ENCODE results near the gene ZNF592.

The ZNF592 gene

DNA sequence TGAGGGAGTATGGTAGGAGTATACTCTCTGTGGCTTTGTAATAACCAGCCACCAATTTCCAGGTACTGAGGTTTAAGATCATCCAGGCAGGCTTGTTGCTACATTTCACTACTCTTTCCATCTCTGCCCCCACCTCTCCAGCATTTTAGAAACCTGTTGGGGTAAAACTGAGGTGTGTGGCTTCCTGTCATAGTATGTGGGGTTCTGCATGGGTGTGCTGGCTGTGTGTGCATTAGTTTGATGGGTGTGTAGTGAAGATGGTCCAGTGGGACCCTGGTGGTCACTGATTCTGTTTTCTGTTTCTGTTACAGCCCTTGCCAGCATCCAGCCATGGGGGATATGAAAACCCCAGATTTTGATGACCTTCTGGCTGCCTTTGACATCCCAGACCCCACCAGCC is 34.0 kb downstream of the ZNF592 start:
- no peak for DNase-seq

DNA sequence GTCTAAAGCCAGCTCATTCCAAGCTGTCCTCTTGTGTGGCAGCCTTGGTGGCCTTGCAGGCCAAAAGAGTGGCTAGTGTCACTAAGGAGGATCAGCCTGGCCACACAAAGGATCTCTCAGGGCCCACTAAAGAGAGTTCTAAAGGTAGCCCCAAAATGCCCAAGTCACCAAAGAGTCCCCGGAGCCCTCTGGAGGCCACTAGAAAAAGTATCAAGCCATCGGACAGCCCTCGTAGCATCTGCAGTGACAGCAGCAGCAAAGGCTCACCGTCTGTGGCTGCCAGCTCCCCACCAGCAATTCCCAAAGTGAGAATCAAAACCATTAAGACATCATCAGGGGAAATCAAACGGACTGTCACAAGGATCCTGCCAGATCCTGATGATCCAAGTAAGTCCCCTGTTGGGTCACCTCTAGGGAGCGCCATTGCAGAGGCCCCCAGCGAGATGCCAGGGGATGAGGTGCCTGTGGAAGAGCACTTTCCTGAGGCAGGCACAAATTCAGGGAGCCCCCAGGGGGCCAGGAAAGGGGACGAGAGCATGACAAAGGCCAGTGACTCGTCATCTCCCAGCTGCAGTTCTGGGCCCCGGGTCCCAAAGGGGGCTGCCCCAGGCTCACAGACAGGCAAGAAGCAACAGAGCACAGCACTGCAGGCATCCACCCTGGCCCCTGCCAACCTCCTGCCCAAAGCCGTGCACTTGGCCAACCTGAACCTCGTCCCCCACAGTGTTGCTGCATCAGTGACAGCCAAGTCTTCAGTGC is 35.3 kb downstream of the ZNF592 start:
- DNase-seq, result no peak

DNA sequence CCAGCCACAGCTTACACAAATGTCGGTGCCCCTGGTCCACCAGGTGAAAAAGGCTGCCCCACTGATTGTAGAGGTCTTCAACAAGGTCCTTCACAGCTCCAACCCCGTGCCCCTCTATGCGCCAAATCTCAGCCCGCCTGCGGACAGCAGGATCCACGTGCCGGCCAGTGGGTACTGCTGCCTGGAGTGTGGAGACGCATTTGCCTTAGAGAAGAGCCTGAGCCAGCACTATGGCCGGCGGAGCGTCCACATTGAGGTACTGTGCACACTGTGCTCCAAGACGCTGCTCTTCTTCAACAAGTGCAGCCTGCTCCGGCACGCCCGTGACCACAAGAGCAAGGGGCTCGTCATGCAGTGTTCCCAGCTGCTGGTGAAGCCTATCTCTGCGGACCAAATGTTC is 35.9 kb downstream of the ZNF592 start:
- no peak for DNase-seq

DNA sequence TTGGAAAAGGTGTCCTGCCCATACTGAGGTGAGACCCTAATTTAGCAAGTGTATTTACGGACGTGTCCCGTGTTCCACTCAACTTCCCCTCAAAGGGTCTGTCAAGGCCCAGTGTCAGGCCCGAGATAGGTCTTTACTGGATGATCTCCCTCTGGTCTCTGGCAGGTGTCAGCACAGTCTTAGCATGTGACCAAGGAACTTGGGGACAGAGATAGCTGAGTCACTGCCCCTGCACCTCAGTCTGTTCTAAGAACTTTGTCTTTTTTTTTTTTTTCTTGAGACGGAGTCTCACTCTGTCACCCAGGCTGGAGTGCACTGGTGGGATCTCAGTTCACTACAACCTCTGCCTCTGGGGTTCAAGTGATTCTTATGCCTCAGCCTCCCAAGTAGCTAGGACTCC is 36.7 kb downstream of the ZNF592 start:
- no peak for DNase-seq

DNA sequence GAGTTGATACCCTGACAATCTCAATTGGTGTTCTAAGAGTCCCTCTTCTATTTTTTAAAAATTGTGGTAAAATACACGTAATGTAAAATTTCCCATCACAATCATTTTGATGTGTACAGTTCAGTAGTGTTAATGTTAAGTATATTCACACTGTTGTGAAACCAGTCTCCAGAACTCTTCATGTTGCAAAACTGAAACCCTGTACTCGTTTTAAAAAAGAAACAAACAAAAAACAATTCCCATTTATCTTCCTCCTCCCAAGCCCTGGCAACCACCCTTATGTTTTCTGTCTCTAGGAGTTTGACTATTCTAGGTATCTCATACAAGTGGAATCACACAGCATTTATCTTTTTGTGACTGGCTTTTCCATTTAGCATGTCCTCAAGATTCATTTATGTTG is 40.1 kb downstream of the ZNF592 start:
- no peak for DNase-seq

DNA sequence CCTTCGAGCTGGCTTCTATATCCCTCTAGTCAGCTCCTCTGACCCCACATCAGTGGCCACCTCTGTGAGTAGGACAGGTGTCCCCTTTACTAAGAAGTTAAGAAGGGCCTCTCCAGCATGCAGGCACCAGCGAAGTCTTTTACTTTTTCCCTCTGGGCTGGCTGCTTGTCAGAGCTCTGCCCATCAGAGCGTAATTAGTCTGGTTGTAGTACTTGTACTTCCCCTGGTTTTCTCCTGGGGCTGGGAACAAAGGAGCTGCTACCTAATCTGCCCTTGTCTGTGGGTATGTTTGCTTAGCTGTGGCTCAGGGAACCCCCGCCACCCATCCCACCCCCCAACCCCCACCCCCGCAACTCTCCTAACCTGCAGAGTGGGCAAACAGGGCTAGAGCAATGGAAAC is 41.4 kb downstream of the ZNF592 start:
- no peak for DNase-seq

DNA sequence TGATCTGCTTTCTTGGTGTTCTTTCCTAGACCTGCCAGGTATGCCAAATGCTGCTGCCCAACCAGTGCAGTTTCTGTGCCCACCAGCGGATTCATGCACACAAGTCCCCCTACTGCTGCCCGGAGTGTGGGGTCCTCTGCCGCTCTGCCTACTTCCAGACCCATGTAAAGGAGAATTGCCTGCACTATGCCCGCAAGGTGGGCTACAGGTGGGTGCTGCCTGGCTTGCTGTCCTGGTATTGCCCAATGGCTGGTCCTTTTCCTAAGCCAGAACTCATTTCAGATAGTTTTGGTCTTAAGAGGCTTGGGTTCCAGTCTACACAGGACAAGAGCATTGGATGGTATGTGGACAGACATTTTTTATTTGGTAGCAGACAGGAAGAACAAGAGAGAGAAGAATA is 42.3 kb downstream of the ZNF592 start:
- no peak for DNase-seq

DNA sequence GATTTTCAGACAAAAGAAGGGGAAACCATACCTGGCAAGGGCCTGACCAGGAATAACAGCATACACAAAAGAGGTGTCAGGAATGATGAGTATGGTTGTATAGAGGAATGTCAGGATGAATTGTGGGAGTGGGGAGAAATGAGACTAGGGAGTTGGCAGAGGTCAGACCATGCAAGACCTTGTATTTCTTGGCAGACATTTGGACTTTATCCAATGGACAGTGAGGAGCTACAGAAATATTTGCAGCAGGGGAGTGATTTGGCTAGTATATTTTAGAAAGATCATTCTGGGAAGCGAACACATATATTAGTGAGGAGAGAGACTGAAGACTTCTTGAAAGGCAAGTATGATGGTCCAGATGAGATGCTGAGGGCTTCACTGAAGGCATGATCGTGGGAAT is 43.4 kb downstream of the ZNF592 start:
- DNase-seq, result no peak

DNA sequence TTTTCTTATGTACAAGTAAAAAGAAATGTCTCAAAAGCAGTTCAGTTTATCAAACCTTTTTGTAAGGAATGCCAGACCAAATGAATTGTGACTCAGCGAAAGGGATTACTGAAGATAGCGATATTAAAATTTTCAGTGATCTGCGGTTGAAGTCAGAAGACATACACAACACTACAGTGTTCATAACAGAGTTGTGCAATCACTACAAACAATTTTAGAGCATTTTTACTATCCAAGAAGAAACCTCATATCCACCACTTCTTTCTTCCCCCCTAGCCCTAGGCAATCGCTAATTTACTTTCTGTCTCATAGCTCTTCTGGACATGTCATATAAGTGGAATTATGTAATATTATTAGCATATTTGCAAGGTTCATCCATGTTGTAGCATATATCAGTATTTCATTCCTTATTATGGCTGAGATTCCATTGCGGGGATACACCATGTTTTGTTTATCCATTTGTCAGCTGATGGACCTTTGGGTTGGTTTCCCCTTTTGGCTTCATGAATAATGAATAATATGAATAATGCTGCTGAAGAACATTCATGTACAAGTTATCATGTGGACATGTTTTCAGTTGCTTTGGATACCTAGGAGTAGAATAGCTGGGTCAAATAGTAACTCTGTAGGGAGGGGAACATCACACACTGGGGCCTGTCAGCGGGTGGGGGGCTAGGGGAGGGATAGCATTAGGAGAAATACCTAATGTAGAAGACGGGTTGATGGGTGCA is 45.2 kb downstream of the ZNF592 start:
- DNase-seq, result no peak

DNA sequence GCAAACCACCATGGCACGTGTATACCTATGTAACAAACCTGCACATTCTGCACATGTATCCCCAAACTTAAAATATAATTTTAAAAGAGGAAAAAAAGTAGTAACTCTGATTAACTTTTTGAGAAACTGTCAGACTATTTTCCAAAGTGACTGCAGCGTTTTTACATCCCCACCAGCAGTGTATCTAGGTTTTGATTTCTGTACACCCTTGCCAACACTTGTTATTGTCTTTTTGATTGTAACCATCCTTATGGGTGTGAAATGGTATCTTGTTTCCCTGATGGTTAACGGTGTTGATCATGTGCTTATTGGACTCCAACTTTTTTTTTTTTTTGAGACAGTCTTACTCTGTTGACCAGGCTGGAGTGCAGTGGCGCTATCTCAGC is 45.8 kb downstream of the ZNF592 start:
- no peak for DNase-seq

DNA sequence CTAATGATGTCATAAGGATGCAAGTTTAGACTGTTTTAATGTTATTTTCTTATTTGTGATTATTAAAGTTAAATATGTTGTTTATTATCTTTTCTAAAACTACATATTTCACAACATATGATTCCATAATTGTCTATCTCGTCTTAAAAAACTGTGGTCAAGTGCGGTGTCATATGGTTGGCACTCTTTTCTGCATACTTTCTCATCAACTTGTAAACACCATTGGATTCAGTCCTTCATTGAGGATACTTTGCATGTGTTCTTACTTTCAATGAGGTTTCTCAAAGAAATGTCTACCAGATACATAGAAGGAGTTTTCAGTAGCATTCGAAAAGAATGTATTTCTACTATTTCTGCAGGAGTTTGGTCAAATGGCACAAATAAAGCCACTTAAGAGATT is 46.8 kb downstream of the ZNF592 start:
- DNase-seq, result no peak

DNA sequence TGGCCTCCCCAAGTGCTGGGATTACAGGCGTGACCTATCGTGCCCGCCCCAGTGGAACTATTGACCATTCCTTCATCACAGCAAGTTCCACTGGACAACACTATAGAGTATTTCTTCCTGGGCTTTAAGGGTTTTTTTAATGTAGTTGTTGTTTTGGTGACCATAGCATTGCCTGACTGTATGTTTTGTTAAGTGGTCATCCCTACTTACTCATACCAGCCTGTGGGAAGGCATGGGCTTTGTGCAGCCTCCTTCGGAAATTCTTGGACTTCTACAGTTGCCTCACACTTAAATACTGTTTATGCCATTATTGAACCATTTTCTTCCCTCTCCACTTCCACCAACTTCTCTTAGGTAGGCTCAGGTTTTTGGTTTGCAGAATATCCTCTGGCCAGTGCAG is 48.8 kb downstream of the ZNF592 start:
- DNase-seq, result no peak

DNA sequence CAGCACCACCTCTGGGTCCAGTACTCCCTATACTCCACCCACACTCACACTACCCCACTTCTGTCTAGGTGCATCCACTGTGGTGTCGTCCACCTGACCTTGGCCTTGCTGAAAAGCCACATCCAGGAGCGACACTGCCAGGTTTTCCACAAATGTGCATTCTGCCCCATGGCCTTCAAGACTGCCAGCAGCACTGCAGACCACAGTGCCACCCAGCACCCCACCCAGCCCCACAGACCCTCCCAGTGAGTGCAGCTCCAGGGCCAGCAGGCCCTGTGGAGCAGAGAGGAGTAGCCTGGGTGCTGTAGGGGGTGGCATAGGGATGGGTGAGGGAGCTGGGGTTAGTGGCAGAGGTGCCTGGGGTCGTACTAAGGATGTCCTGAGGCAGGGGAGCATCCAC is 49.4 kb downstream of the ZNF592 start:
- DNase-seq, result no peak

DNA sequence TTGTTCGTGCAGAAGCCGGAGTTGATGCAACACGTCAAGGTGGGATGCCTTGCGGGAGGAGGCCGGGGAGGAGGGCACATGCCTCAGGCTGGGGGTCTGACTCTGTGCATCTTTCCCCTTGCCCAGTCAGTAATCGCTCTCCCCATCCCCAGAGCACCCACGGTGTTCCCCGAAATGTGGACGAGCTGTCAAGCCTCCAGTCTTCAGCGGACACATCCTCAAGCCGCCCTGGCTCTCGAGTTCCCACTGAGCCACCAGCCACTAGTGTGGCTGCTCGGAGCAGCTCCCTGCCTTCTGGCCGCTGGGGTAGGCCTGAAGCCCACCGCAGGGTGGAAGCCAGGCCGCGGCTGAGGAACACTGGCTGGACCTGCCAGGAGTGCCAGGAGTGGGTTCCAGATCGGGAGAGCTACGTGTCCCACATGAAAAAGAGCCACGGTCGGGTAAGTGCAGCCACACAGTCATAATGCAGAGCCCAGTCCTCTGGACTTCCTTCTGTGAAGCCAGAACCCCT is 50.1 kb downstream of the ZNF592 start:
- DNase-seq, result no peak

DNA sequence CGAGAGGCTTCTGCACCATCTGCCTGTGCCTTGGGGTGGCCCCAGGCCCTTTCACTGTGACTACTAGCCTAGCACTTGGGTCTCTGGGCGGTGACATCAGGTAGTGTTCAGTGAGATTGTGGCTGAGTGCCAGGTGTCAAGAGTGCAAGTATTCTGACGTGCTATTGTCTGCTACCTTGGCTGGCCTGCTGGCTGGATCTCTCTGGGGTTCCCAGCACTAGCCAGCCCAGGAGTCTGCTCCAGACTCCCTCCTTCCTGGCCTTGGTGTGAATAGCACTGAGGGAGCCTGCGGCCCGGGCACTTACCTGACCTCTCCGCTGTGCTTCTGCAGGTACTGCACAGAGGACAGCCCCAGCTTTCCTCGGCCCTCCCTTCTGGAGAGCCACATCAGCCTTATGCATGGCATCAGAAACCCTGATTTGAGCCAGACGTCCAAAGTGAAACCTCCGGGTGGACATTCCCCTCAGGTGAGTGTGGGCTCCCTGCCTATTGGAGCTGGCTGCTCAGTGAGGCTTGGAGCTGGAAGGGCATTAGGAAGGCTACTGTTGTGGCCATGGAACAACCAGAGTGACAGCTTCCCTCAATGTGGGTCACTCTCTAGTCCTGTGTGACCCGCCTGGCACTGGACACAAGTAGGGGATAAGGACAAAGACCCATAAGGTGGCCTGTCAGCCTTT is 51.3 kb downstream of the ZNF592 start:
- no peak for DNase-seq

DNA sequence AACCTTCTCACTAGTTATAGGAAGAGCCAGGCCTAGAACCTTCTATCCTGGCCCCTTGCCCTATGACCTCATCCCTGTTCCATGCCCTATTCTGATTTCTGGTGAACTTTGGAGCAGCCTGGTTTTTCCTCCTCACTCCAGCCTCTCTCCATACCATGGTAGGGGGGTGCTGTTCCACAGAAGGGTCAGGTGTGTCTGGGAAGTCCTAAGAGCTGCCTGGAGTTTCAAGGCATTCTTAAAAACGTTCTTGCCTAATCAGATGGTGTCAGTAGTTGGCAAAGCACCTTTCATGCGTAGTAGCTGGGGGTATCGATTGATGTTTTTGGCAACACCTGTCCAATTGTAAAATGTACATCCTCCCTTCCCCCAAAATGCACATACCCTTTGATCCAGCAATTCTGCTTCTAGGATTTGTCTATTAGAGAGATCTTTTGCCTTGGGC is 52.0 kb downstream of the ZNF592 start:
- no peak for DNase-seq

DNA sequence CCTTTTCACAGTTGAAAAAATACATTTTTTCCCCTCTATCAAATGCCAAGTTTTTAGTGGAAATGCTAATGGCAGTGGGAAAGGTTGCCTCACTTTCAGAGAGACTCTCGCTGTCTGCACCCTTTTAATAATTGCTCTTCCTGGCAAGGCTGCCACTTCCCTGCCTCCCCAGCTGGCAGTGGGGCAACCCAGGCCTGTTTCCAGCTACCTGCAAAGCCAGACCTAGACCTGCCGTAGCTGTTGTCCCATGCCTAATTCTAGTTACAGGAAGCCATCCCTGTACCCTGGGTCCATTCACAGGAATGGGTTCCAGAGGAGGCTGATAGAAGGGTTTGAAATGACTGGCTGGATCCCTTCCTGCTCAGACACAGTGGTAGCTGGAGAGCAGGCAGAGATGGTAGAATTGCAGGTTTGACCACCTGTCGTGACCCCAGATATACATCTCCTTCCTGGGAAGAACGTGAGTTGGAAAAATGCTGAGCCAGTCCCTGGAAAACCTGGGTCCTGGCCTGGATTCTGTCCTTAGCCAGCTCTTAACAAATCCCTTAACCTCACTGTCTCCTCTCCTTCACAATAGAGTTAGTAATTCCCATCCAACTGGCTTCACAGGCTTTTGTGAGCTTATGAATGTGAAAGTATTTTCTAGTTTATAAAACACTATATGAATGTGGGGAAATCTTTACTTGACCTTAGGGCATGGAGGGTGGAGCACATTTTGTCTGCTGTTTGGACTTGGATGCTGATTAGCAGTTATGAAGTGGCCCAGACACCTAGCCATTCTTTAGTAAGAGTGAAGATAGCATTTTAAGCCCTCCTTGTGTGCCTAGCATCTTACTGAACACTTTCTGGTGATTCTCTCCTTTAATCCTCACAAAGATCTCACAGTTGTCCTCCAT is 55.9 kb downstream of the ZNF592 start:
- DNase-seq, result no peak

DNA sequence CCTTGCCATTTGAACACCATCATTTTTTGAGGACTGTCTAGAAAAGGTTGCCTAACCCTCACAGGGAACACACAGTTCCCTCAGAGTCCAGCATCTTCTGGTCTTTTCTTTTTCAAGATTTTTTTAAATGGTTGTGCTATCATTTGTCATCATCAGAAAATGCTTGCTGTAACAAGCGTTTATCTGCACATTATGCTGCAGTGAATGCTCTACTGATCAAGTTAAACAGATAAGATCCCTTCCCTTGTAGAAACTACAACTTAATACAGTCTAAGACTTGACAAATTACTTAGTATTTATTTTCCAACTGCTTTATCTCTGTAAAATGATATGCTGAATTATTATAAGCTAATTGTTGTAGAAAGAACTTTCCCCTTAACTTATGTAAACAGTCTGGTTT is 56.8 kb downstream of the ZNF592 start:
- no peak for DNase-seq

DNA sequence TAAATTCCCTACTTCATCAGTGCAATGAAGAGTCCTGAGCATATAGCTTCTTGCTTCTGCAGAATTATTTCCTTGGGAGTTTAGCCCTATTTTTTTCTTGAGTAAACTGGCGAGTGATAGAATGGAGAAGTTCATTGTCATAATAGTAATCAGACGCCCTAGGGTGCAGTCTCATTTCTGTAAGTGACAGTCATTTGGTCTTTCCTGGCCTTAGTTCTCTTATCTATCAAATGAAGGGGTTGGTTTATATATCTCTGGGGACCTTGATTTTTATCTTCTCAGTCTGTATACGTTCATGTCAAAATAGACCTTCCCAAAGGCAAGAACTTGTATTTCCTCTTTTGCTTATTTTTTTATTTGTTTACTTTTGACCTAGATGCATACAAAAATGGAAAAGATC is 58.8 kb downstream of the ZNF592 start:
- no peak for DNase-seq

DNA sequence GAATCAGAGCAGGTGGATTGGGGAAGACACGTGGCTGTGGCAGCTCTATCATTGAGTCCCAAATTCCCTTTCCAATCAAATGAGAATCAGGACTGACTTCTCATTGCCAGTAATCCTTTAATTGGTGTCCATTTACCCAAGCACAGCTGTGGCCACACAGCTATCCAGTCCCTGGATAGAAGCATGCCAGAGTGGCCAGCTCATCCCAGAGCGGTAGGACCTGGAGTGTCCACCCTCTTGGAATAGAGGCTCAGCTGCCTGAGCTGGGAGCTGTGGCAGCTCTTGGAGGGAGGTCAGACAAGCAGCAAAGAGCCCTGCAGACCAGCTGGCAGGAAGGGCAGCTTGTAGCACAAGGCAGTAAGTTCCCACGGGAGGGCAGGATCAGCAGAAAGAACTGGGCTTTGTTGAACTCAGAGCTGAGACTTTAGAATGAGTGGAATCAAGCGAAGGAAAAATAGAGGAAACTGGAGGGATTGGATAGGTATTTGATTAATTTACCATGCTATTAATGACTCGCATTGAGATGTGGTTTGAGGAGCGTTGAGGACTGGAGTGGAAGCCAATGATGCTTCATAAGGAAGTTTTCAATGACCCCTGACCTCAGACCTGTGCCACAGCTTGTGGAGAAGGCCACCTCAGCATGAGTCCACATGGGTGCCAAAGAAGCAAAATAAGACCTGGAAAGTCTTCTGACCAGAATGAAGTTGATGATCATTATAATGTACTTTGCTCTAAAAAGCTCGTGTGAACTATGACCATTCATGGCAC is 61.9 kb downstream of the ZNF592 start:
- DNase-seq, result no peak

DNA sequence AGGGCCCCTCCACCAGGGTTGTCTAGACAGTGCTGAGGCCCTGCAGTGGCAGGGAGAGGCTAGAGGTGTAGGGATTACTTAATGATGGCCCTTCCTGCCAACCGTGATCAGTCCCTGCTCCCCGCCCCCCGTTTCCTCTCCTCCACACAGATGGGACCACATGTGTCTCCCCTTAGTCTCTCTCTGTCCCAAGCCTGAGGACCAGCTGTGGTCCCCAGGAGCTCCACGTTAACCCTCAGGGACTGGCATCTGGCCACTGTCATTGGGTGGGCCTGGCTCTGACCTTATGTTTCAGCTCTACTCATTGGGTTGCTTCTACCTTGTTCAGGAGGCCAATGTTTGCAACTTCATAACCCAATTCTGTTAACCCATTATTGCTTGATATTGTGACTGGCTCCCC is 62.8 kb downstream of the ZNF592 start:
- DNase-seq, result no peak

DNA sequence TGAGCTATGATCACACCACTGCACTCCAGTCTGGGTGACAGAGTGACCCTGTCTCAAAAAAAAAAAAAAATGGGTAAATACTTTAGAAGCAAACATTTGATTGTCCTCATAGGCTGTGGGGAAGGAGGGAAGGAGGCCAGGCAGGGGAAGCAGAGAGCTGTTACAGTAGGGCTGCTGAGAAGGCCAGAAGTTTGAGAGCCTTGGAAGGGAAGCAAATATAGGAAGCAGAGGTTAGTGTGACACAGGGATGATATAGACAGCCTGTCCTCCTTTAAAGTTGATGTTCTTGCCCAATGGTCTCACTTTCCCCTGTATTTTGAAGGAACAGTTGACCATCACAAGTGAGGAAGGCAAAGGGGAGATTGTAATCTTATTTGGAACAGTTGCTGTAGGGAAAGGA is 63.4 kb downstream of the ZNF592 start:
- no peak for DNase-seq
